ENCODE data around the gene SLX4IP.

The SLX4IP gene

GRCh38 chr20:10635476-10636208 is 200.5 kb downstream of the SLX4IP start:
- TF ChIP-seq TAF1 (IDR thresholded peaks at IDR 0.05; ENCODE audit: borderline replicate concordance, low read depth, low read length) (no peak), POLR2A (IDR thresholded peaks at IDR 0.05; ENCODE audit: low read depth, low read length) (no peak), POLR2AphosphoS5 (IDR thresholded peaks at IDR 0.05; ENCODE audit: low read depth, low read length) (no peak)
- FAIRE-seq, result no peak
- no peak for DNase-seq (ENCODE audit: insufficient read length)

- DNase-seq (ENCODE audit: insufficient read length), result no peak
- FAIRE-seq, result no peak
- TF ChIP-seq TAF1 (IDR thresholded peaks at IDR 0.05; ENCODE audit: borderline replicate concordance, low read depth, low read length), result no peak
- TF ChIP-seq POLR2A (IDR thresholded peaks at IDR 0.05; ENCODE audit: low read depth, low read length), result no peak
- no peak for TF ChIP-seq POLR2AphosphoS5 (IDR thresholded peaks at IDR 0.05; ENCODE audit: low read depth, low read length)
These were observed 201.3 kb downstream of the SLX4IP start for GRCh38 chr20:10636326-10636818.

GRCh38 chr20:10637031-10637559 is 202.0 kb downstream of the SLX4IP start:
- DNase-seq (ENCODE audit: insufficient read length) (no peak), FAIRE-seq (no peak)
- TF ChIP-seq POLR2A (IDR thresholded peaks at IDR 0.05; ENCODE audit: low read depth, low read length) (no peak), TAF1 (IDR thresholded peaks at IDR 0.05; ENCODE audit: borderline replicate concordance, low read depth, low read length) (no peak), POLR2AphosphoS5 (IDR thresholded peaks at IDR 0.05; ENCODE audit: low read depth, low read length) (no peak)

- TF ChIP-seq POLR2A (IDR thresholded peaks at IDR 0.05; ENCODE audit: low read depth, low read length), result no peak
- TF ChIP-seq POLR2AphosphoS5 (IDR thresholded peaks at IDR 0.05; ENCODE audit: low read depth, low read length), result no peak
- TF ChIP-seq TAF1 (IDR thresholded peaks at IDR 0.05; ENCODE audit: borderline replicate concordance, low read depth, low read length), result no peak
- FAIRE-seq, result no peak
These were observed 202.5 kb downstream of the SLX4IP start for GRCh38 chr20:10637563-10637962.

GRCh38 chr20:10639077-10639736 is 204.1 kb downstream of the SLX4IP start:
- no peak for TF ChIP-seq POLR2A (IDR thresholded peaks at IDR 0.05; ENCODE audit: low read depth, low read length)
- TF ChIP-seq TAF1 (IDR thresholded peaks at IDR 0.05; ENCODE audit: borderline replicate concordance, low read depth, low read length), result no peak
- no peak for TF ChIP-seq POLR2AphosphoS5 (IDR thresholded peaks at IDR 0.05; ENCODE audit: low read depth, low read length)
- no peak for DNase-seq (ENCODE audit: insufficient read length)
- FAIRE-seq, result no peak

More at GRCh38 chr20:10637563-10637962, 202.5 kb downstream of the SLX4IP start:
- no peak for DNase-seq (ENCODE audit: insufficient read length)

GRCh38 chr20:10639737-10640556 is 204.8 kb downstream of the SLX4IP start:
- DNase-seq (ENCODE audit: insufficient read length), result no peak
- no peak for FAIRE-seq
- no peak for TF ChIP-seq POLR2AphosphoS5 (IDR thresholded peaks at IDR 0.05; ENCODE audit: low read depth, low read length)
- TF ChIP-seq TAF1 (IDR thresholded peaks at IDR 0.05; ENCODE audit: borderline replicate concordance, low read depth, low read length), result no peak
- TF ChIP-seq POLR2A (IDR thresholded peaks at IDR 0.05; ENCODE audit: low read depth, low read length), result no peak

- no peak for DNase-seq (ENCODE audit: insufficient read length)
- TF ChIP-seq TAF1 (IDR thresholded peaks at IDR 0.05; ENCODE audit: borderline replicate concordance, low read depth, low read length) (no peak), POLR2A (IDR thresholded peaks at IDR 0.05; ENCODE audit: low read depth, low read length) (no peak), POLR2AphosphoS5 (IDR thresholded peaks at IDR 0.05; ENCODE audit: low read depth, low read length) (no peak)
- FAIRE-seq, result no peak
These were observed 205.8 kb downstream of the SLX4IP start for GRCh38 chr20:10640897-10641296.

GRCh38 chr20:10641467-10641866 is 206.4 kb downstream of the SLX4IP start:
- no peak for TF ChIP-seq TAF1 (IDR thresholded peaks at IDR 0.05; ENCODE audit: borderline replicate concordance, low read depth, low read length)
- TF ChIP-seq POLR2AphosphoS5 (IDR thresholded peaks at IDR 0.05; ENCODE audit: low read depth, low read length), result no peak
- TF ChIP-seq POLR2A (IDR thresholded peaks at IDR 0.05; ENCODE audit: low read depth, low read length), result no peak
- no peak for FAIRE-seq
- DNase-seq (ENCODE audit: insufficient read length), result no peak

- DNase-seq (ENCODE audit: insufficient read length) (no peak), FAIRE-seq (no peak)
- TF ChIP-seq POLR2A (IDR thresholded peaks at IDR 0.05; ENCODE audit: low read depth, low read length) (no peak), TAF1 (IDR thresholded peaks at IDR 0.05; ENCODE audit: borderline replicate concordance, low read depth, low read length) (no peak), POLR2AphosphoS5 (IDR thresholded peaks at IDR 0.05; ENCODE audit: low read depth, low read length) (no peak)
These were observed 206.8 kb downstream of the SLX4IP start for GRCh38 chr20:10641893-10642292.

GRCh38 chr20:10642856-10643559 is 207.9 kb downstream of the SLX4IP start:
- no peak for FAIRE-seq
- TF ChIP-seq TAF1 (IDR thresholded peaks at IDR 0.05; ENCODE audit: borderline replicate concordance, low read depth, low read length), result no peak
- no peak for TF ChIP-seq POLR2A (IDR thresholded peaks at IDR 0.05; ENCODE audit: low read depth, low read length)
- no peak for TF ChIP-seq POLR2AphosphoS5 (IDR thresholded peaks at IDR 0.05; ENCODE audit: low read depth, low read length)
- DNase-seq (ENCODE audit: insufficient read length), result no peak

Measured in GM12892 (cell line).